Transverse colon (tissue), 4 donors: ENCODE measurements around the gene CYP46A1. TPM values are rescaled to one million over a fixed set of nuclear protein-coding genes. Genes with fewer than 3 reads are reported as not detected.

Source experiments
- DNase-seq: peaks from one replicate; pipeline ENCODE4 v3.0.0-alpha.2; 2019
- H3K27ac ChIP-seq, 4 donors: fragments of 200-600 bp; sonication (generic); 2 replicates each; pipeline ENCODE4 v1.5.1; 2016 to 2018; ENCODE audit warnings: inconsistent platforms in 4 of 4
- H3K27me3 ChIP-seq: fragments of 200-600 bp; sonication (generic); 2 replicates; pipeline ENCODE4 v1.5.1; 2017; ENCODE audit warnings: inconsistent platforms
- H3K36me3 ChIP-seq, 4 donors: fragments of 200-600 bp; sonication (generic); 2 replicates each; pipeline ENCODE4 v1.5.1; 2017 to 2019; ENCODE audit warnings: inconsistent platforms in 4 of 4
- H3K4me1 ChIP-seq, 4 donors: fragments of 200-600 bp; sonication (generic); 2 replicates each; pipeline ENCODE4 v1.5.1; 2017 to 2020; ENCODE audit warnings: inconsistent platforms in 4 of 4
- H3K4me3 ChIP-seq, 4 donors: fragments of 200-600 bp; sonication (generic); 1 replicate in 1 of 4; 2 replicates in 3 of 4; pipeline versions ENCODE4 v1.5.1 to v1.6.1; 2017 to 2019; ENCODE audit warnings: inconsistent platforms in 4 of 4
- H3K9me3 ChIP-seq, 2 donors: fragments of 200-600 bp; sonication (generic); 2 replicates each; pipeline ENCODE4 v1.5.1; 2017 to 2019; ENCODE audit warnings: inconsistent platforms in 2 of 2
- EP300 ChIP-seq: sonication (generic); formaldehyde crosslinking; IDR thresholded peaks from one replicate; pipeline ENCODE4 v1.6.1; 2017; ENCODE audit warnings: antibody characterized with exemption, low read depth
- POLR2A ChIP-seq: fragments of 450-650 bp; IDR thresholded peaks from one replicate; pipeline ENCODE4 v1.6.1; 2016; ENCODE audit warnings: antibody characterized with exemption, mild to moderate bottlenecking, moderate library complexity
- POLR2AphosphoS5 ChIP-seq, 3 donors: sonication (generic); formaldehyde crosslinking; IDR thresholded peaks; one replicate each; pipeline ENCODE4 v1.6.1; 2016; ENCODE audit warnings: antibody characterized with exemption in 3 of 3
- WGBS, 2 donors: methylation state at CpG; one replicate each; pipeline ENCODE4 v1.1.5; 2018; ENCODE audit warnings: low coverage in 1 of 2; 5-methylcytosine and 5-hydroxymethylcytosine counted together
- in situ Hi-C, 4 donors: fragments of 200-750 bp; cut with MboI; loops; one replicate each; pipeline versions ENCODE4 v1.15.0 to v1.15.1; 2017; ENCODE audit warnings: low sequenced_read_pairs in 3 of 4, low pct_ligation_motif_present in 1 of 4, low pct_unique_long_range_greater_than_20kb in 1 of 4
- intact Hi-C: fragments of 100-400 bp; cut with DNase I; formaldehyde crosslinking; loops from one replicate; pipeline ENCODE4 v1.15.1; 2023; ENCODE audit warnings: low total_unique reads
- total RNA-seq, 4 donors: library from RNA; depleted of rRNA; stranded (reverse); fragments of >200 nt; gene quantifications; one replicate each; pipeline ENCODE4 v1.1.0, GENCODE V29; 2016
- TF ChIP-seq, protein P1 (sequence below), 5 experiments: fragments of 200-600 bp in 3 of 5; fragments of 450-650 bp in 2 of 5; sonication (generic) in 3 of 5; IDR thresholded peaks; 1 replicate in 2 of 5; 2 replicates in 3 of 5; pipeline ENCODE4 v1.5.1; 2016 to 2017; ENCODE audit warnings: antibody characterized with exemption in 5 of 5, inconsistent platforms in 3 of 5, mild to moderate bottlenecking in 2 of 5, moderate library complexity in 1 of 5

CYP46A1 gene
- total RNA-seq, 4 donors from 2014 or later: 0.27 to 0.75 (median 0.52) TPM

DNA sequence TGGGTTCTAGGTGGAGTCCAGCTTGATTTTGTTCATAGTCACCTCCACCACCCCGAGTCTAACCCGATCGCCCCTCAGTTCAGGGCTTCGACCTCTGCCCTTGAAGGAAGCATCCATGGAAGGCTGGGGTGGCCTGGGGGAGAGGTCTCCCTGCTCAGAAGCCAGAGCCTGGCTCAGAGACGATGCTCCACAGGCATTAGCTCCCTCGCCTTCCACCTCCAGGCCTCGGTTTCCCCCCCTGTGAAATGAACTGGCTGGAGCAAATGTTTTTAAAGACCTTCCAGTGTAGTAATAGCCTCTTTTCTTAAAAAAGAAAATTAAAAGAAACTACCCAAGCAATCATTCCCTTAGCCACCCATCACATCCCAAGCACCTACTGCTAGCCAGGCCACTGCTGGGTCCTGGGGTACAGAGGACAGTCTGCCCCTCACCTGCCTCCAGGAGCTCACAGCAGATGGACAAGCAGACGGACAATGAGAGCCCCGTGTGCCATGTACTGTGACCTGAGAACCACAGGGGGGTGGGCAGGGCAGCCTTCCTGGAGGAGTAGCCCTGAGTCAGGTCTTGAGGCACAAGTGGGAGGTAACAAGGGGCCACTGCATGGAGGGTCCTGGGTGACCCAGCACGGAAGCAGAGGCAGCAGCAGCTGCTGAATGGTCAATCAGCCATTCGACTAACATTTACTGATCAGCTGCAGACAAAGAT lies 66.8 kb downstream of the CYP46A1 start:
- no peak overlapping the region for H3K4me3 ChIP-seq
- intact Hi-C loops (loop anchor here (5.0 kb wide), 1 partner anchor 36 kb away; no protein-coding TSS in a partner anchor), in situ Hi-C loops (no loop called here)
- no peak for DNase-seq
- H3K27me3 ChIP-seq: peaks cover 7% of the 10 kb centered on the region
- TF ChIP-seq, protein P1, sequence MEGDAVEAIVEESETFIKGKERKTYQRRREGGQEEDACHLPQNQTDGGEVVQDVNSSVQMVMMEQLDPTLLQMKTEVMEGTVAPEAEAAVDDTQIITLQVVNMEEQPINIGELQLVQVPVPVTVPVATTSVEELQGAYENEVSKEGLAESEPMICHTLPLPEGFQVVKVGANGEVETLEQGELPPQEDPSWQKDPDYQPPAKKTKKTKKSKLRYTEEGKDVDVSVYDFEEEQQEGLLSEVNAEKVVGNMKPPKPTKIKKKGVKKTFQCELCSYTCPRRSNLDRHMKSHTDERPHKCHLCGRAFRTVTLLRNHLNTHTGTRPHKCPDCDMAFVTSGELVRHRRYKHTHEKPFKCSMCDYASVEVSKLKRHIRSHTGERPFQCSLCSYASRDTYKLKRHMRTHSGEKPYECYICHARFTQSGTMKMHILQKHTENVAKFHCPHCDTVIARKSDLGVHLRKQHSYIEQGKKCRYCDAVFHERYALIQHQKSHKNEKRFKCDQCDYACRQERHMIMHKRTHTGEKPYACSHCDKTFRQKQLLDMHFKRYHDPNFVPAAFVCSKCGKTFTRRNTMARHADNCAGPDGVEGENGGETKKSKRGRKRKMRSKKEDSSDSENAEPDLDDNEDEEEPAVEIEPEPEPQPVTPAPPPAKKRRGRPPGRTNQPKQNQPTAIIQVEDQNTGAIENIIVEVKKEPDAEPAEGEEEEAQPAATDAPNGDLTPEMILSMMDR (IDR thresholded peaks at IDR 0.05): no peak
- TF ChIP-seq POLR2A (no peak), EP300 (no peak), POLR2AphosphoS5 (IDR thresholded peaks at IDR 0.05) (no peak)
- H3K36me3 ChIP-seq: no peaks in the 10 kb centered on the region
- peaks cover 35 to 64% (median 43%) of the 10 kb centered on the region in 4 donors for H3K4me1 ChIP-seq
- 77% methylated on average over 11 of the region's 11 CpGs; no CpG with 5 or more reads in 1 of the 2 donors for WGBS, 2 donors
- no peaks in the 10 kb centered on the region for H3K9me3 ChIP-seq
- peak overlapping the region in 3 of 4 donors; percentile 80 to 83 (median 81) for H3K27ac ChIP-seq

DNA sequence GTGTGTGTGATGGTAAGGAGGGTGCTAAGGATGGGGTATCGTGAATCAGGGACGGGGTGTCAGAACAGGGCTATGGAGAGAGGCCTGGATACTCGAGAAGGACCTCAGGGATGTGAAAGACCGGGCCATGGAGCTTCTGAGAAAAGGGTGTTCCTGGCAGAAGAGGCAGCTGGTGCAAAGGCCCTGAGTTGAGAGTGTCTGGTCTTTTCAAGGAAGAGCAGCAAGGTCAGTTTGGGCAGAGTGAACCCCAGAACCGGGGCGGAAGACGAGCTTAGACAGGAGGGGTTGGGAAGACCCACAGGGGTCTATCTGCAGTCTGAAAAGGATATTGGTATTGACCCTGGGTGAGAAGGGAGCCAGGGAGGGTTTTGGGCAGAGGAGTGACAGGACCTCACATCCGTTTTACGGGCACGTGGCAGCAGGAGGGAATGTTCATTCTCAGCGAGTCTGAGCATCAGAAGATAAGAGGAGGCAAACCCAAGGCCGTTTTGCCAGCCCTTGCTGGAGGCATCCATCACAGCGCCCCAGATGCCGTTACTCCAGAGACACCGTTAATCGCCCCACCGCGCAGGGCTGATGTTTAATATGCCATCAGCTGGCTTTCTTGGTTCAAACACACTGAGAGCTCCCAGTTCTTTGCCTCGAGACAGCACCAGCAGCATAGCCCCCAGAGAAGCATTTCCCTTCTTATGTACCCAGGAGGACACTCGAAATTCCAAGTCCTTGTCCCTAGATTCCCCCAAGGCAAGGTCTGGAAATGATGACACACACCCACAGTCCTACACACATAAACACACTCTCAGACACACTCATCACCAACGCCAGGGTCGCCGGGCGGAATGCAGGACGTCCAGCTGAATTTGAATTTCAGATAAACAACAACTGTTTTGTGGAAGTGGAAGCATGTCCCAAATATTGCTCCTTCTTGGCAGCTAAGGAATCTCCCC lies 67.7 kb downstream of the CYP46A1 start:
- Histone ChIP-seq H3K27me3 (peaks cover 7% of the 10 kb centered on the region), H3K27ac (peak overlapping the region; percentile 78 to 83 (median 80)), H3K36me3 (no peaks in the 10 kb centered on the region), H3K4me3 (no peak overlapping the region), H3K9me3 (no peaks in the 10 kb centered on the region), H3K4me1 (peaks cover 34 to 64% (median 41%) of the 10 kb centered on the region in 4 donors)
- in situ Hi-C loops: no loop called here
- 51 to 89% methylated on average over 5 to 25 of the region's 25 CpGs for WGBS, 2 donors
- no peak for DNase-seq
- TF ChIP-seq, protein P1 (IDR thresholded peaks at IDR 0.05): no peak
- TF ChIP-seq POLR2AphosphoS5 (IDR thresholded peaks at IDR 0.05): peak in 1 of 3 donors; percentile 36
- intact Hi-C loops: loop anchor here (5.0 kb wide), 1 partner anchor 35 kb away; no protein-coding TSS in a partner anchor

DNA sequence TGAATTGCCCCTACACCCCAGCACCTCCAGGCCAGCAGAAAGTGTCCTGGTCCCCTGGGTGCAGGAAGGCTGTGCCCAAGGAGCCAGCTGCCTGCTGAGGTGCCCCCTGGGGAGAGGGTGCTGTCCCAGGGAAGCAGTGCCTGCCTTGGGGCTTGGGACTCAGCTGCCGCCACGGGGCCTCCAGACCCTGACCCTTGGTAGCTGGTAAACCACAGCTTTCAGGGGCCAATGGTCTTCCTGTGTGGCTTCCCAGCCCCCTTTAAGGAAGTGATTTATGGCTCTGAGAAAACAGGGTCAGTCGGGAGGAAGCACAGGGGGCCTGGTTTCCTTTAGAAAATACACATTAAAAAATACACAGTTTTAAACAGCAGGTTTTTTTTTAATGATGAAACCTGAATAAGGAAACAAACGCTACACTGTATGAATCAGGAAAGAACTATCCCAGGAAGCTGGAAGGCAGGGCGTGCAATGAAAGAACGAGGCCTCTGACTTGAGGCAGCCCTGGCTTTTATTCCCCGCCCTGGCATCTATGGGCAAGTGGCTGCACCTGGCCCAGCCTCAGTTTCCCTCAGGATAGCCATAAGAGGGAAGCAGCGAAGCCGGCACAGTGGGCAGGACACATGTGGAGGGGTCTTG lies 68.5 kb downstream of the CYP46A1 start:
- no peak for DNase-seq
- Histone ChIP-seq H3K27me3 (peaks cover 7% of the 10 kb centered on the region), H3K27ac (peak overlapping the region; percentile 78 to 83 (median 80)), H3K4me3 (no peak overlapping the region), H3K36me3 (no peaks in the 10 kb centered on the region), H3K9me3 (no peaks in the 10 kb centered on the region), H3K4me1 (peaks cover 33 to 62% (median 41%) of the 10 kb centered on the region in 4 donors)
- in situ Hi-C loops: no loop called here
- TF ChIP-seq, protein P1 (IDR thresholded peaks at IDR 0.05): no peak
- TF ChIP-seq EP300: no peak
- no peak for TF ChIP-seq POLR2A
- TF ChIP-seq POLR2AphosphoS5 (IDR thresholded peaks at IDR 0.05): no peak
- 22% methylated on average over 9 of the region's 9 CpGs; no CpG with 5 or more reads in 1 of the 2 donors for WGBS, 2 donors
- intact Hi-C loops: loop anchor here (5.0 kb wide), 1 partner anchor 35 kb away; no protein-coding TSS in a partner anchor
